ENCODE results near the gene SNAPIN.

DNA sequence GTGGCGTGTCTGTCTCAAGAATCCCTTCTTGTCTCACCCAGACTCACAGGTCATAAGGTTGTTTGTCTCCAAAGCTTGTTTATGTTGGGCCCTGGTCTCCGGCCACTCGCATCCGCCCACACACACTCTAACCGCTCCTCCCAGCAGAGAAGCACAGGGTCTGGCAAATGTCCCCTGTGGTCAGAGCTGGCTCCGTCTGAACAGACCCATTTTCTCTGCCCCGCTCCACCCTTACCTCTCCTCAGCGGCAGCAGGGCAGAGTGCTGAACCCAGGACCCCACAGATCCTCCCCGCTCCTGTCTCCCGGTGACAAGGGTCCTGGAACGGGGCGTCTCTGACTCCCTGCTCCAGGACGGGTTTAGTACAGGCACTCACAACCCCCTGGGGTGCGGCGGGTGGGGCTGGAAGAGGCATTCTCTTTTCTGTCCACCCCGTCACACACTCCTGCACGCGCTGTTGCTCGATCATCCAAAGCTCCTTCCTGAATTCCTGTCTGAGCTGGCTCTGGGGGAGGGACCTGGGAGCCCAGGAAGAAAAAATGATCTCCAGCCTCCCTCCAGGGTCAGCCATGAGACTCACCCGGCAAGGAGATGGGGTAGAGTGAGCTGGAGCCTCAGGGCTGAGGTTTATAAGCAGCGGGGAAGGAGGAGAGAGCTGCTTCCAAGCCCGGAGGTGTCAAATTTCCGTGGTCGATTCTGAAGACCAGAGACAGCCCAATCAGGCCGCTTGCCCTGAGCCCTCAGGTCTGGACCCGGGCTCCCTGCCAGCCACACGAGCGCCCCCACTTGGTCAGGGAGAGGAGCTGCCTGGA lies 31.4 kb upstream of the SNAPIN start, which contains the start of gene S100A13:
- TF ChIP-seq, protein P1, sequence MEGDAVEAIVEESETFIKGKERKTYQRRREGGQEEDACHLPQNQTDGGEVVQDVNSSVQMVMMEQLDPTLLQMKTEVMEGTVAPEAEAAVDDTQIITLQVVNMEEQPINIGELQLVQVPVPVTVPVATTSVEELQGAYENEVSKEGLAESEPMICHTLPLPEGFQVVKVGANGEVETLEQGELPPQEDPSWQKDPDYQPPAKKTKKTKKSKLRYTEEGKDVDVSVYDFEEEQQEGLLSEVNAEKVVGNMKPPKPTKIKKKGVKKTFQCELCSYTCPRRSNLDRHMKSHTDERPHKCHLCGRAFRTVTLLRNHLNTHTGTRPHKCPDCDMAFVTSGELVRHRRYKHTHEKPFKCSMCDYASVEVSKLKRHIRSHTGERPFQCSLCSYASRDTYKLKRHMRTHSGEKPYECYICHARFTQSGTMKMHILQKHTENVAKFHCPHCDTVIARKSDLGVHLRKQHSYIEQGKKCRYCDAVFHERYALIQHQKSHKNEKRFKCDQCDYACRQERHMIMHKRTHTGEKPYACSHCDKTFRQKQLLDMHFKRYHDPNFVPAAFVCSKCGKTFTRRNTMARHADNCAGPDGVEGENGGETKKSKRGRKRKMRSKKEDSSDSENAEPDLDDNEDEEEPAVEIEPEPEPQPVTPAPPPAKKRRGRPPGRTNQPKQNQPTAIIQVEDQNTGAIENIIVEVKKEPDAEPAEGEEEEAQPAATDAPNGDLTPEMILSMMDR (IDR thresholded peaks at IDR 0.05): peak in 3 of 4 experiments; percentile 11 to 67 (median 18)
- peak; percentile 41 for TF ChIP-seq POLR2A (IDR thresholded peaks at IDR 0.05)
